Panc1 (cell line): ENCODE results near the gene PPIP5K2. TPM values are rescaled to one million over a fixed set of nuclear protein-coding genes. Genes with fewer than 3 reads are reported as not detected.

ENCODE experiments used
- ATAC-seq: fragments of 200-7000 bp; cut with Tn5 transposase; 2 replicates; pipeline ENCODE4 v1.9.1; 2020; ENCODE audit warnings: mild to moderate bottlenecking, moderate library complexity
- BruUV-seq: library from RNA; stranded (reverse); fragments of 400-500 nt; replicated peaks from 2 replicates; lab custom pipeline; 2021; lab: Mats Ljungman, UMichigan
- CTCF ChIA-PET: fragments of 300-600 bp; sonication (Branson Sonifier 250); formaldehyde crosslinking; loops from one replicate; lab custom pipeline; 2022; ENCODE audit warnings: antibody characterized with exemption; lab: Charles Lee
- POLR2A ChIA-PET: fragments of 300-600 bp; sonication (Branson Sonifier 250); formaldehyde crosslinking; loops from one replicate; lab custom pipeline; 2022; ENCODE audit warnings: antibody characterized with exemption; lab: Charles Lee
- DNase-seq: peaks from one replicate; pipeline ENCODE4 v3.0.0-alpha.2; 2010; ENCODE audit warnings: low read depth, low spot score
- H3K27ac ChIP-seq: 2 replicates; pipeline ENCODE4 v1.5.1; 2011; ENCODE audit warnings: mild to moderate bottlenecking, low read length, inconsistent platforms
- H3K27me3 ChIP-seq: fragments of 200-500 bp; sonication (Bioruptor generic); 2 replicates; pipeline ENCODE4 v1.6.0; 2014; ENCODE audit warnings: low read length, inconsistent platforms; ENCODE audit not compliant: control insufficient read depth, insufficient read depth
- H3K36me3 ChIP-seq: fragments of 200-500 bp; sonication (Bioruptor generic); 2 replicates; pipeline ENCODE4 v1.5.1; 2014; ENCODE audit warnings: inconsistent platforms, mild to moderate bottlenecking, low read length, moderate library complexity; ENCODE audit not compliant: control insufficient read depth, insufficient read depth
- H3K4me1 ChIP-seq: 2 replicates; pipeline ENCODE4 v1.5.1; 2011; ENCODE audit warnings: inconsistent platforms, mild to moderate bottlenecking, low read length, moderate library complexity; ENCODE audit not compliant: control insufficient read depth, insufficient read depth
- H3K4me3 ChIP-seq, 2 experiments: 2 replicates each; pipeline ENCODE4 v1.5.1; 2011 to 2012; ENCODE audit warnings: low read depth in 2 of 2, low read length in 2 of 2, mild to moderate bottlenecking in 2 of 2, inconsistent platforms in 1 of 2, moderate library complexity in 1 of 2
- H3K9me3 ChIP-seq: fragments of 200-500 bp; sonication (Bioruptor generic); 2 replicates; pipeline ENCODE4 v1.5.1; 2014; ENCODE audit warnings: low read depth, mild to moderate bottlenecking, inconsistent platforms, low read length, moderate library complexity; ENCODE audit not compliant: control insufficient read depth, insufficient read depth
- POLR2AphosphoS5 ChIP-seq: IDR thresholded peaks from 2 replicates; pipeline ENCODE4 v1.6.1; 2012; ENCODE audit warnings: mild to moderate bottlenecking, low read depth, low read length, moderate library complexity
- SIN3A ChIP-seq: IDR thresholded peaks from 2 replicates; pipeline ENCODE4 v1.6.1; 2012; ENCODE audit warnings: low read depth, mild to moderate bottlenecking, low read length, moderate library complexity, borderline replicate concordance; ENCODE audit not compliant: insufficient read depth
- TCF7L2 ChIP-seq: IDR thresholded peaks from 2 replicates; pipeline ENCODE4 v1.6.1; 2011; ENCODE audit warnings: mild to moderate bottlenecking, low read depth, low read length, inconsistent platforms
- in situ Hi-C: cut with HindIII; loops from 2 replicates; pipeline ENCODE4 v1.10.0; 2016; ENCODE audit warnings: low sequenced_read_pairs, low pct_unique_long_range_greater_than_20kb
- intact Hi-C: fragments of 100-400 bp; cut with micrococcal nuclease; formaldehyde crosslinking; loops from one replicate; pipeline ENCODE4 v1.10.0; 2022; ENCODE audit not compliant: unreplicated experiment
- total RNA-seq: library from RNA; stranded (reverse); gene quantifications from one replicate; pipeline ENCODE4 v1.2.1, GENCODE V29; 2021; ENCODE audit not compliant: unreplicated experiment
- TF ChIP-seq, protein P1 (sequence below), 2 experiments: IDR thresholded peaks; 2 replicates each; pipeline ENCODE4 v1.6.1; 2011 to 2012; ENCODE audit warnings: low read depth in 2 of 2, control low read depth in 1 of 2, low read length in 1 of 2, mild to moderate bottlenecking in 1 of 2, moderate library complexity in 1 of 2; ENCODE audit not compliant: insufficient read depth in 1 of 2
- TF ChIP-seq, protein P2 (sequence below): fragments of 450-650 bp; IDR thresholded peaks from 2 replicates; pipeline ENCODE4 v1.5.1; 2017; ENCODE audit warnings: mild to moderate bottlenecking

Gene PPIP5K2
- total RNA-seq, 1 experiment from 2014 or later: 56.8 TPM

DNA sequence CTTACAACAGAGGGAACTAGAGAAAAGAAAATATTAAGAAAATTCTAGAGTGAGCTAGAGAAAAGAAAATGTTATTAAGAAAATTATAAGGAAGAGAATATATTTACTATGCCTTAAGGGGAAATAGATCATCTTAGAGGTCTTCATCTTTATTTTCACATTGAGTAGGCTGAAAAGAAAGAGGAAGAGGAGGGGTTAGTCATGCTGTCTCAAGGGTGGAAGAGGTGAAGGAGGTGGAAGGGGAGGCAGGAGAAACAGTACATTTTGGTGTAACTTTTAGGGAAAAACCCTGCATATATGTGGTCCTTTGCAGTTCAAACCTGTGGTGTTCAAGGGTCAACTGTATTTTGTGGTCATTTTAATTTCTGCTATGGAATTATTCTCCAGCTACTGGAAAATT lies 46.6 kb downstream of the PPIP5K2 start:
- Histone ChIP-seq H3K9me3 (no peaks in the 10 kb centered on the region), H3K4me1 (no peaks in the 10 kb centered on the region), H3K4me3 (no peak overlapping the region), H3K27me3 (no peaks in the 10 kb centered on the region), H3K36me3 (peaks cover 2% of the 10 kb centered on the region; the same call in 1 of the 2 replicates), H3K27ac (no peak overlapping the region)
- DNase-seq: no peak
- TF ChIP-seq SIN3A (no peak), POLR2AphosphoS5 (no peak), TCF7L2 (no peak)
- TF ChIP-seq, protein P1, sequence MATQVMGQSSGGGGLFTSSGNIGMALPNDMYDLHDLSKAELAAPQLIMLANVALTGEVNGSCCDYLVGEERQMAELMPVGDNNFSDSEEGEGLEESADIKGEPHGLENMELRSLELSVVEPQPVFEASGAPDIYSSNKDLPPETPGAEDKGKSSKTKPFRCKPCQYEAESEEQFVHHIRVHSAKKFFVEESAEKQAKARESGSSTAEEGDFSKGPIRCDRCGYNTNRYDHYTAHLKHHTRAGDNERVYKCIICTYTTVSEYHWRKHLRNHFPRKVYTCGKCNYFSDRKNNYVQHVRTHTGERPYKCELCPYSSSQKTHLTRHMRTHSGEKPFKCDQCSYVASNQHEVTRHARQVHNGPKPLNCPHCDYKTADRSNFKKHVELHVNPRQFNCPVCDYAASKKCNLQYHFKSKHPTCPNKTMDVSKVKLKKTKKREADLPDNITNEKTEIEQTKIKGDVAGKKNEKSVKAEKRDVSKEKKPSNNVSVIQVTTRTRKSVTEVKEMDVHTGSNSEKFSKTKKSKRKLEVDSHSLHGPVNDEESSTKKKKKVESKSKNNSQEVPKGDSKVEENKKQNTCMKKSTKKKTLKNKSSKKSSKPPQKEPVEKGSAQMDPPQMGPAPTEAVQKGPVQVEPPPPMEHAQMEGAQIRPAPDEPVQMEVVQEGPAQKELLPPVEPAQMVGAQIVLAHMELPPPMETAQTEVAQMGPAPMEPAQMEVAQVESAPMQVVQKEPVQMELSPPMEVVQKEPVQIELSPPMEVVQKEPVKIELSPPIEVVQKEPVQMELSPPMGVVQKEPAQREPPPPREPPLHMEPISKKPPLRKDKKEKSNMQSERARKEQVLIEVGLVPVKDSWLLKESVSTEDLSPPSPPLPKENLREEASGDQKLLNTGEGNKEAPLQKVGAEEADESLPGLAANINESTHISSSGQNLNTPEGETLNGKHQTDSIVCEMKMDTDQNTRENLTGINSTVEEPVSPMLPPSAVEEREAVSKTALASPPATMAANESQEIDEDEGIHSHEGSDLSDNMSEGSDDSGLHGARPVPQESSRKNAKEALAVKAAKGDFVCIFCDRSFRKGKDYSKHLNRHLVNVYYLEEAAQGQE (IDR thresholded peaks at IDR 0.05; ENCODE audit: insufficient read depth in 1 of 2, low read depth in 2 of 2, low read length in 1 of 2): no peak
- TF ChIP-seq, protein P2, sequence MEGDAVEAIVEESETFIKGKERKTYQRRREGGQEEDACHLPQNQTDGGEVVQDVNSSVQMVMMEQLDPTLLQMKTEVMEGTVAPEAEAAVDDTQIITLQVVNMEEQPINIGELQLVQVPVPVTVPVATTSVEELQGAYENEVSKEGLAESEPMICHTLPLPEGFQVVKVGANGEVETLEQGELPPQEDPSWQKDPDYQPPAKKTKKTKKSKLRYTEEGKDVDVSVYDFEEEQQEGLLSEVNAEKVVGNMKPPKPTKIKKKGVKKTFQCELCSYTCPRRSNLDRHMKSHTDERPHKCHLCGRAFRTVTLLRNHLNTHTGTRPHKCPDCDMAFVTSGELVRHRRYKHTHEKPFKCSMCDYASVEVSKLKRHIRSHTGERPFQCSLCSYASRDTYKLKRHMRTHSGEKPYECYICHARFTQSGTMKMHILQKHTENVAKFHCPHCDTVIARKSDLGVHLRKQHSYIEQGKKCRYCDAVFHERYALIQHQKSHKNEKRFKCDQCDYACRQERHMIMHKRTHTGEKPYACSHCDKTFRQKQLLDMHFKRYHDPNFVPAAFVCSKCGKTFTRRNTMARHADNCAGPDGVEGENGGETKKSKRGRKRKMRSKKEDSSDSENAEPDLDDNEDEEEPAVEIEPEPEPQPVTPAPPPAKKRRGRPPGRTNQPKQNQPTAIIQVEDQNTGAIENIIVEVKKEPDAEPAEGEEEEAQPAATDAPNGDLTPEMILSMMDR: no peak
- in situ Hi-C loops (no loop called here), intact Hi-C loops (no loop called here)
- CTCF ChIA-PET: no interaction called here
- POLR2A ChIA-PET: no interaction called here
- ATAC-seq: no peak
- BruUV-seq: no TSS peak

DNA sequence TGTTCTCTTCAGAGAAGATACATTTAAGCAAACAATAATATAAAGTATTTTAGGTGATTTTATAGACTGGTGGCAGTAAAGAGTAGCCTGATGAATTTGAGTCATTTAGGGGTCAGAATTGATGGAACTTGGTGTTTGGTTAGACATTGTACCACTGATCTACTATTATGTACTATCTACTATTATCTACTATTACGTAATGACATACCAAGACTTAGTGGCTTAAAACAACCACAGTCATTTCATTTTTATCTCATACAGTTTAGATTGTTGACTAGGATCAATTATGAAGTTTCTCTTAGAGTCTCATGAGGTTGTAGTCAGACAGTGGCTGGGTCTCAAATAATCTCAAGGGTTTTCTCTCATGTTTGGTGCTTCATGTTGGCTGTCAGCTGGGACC lies 54.0 kb downstream of the PPIP5K2 start:
- H3K4me1 ChIP-seq: no peaks in the 10 kb centered on the region
- CTCF ChIA-PET: no interaction called here
- ATAC-seq (no peak), DNase-seq (no peak)
- intact Hi-C loops: no loop called here
- no TSS peak for BruUV-seq
- in situ Hi-C loops: no loop called here
- TF ChIP-seq POLR2AphosphoS5 (no peak), SIN3A (no peak), TCF7L2 (no peak)
- TF ChIP-seq, protein P2: no peak
- TF ChIP-seq, protein P1 (IDR thresholded peaks at IDR 0.05; ENCODE audit: insufficient read depth in 1 of 2, low read depth in 2 of 2, low read length in 1 of 2): no peak
- H3K27ac ChIP-seq: no peak overlapping the region
- no peaks in the 10 kb centered on the region for H3K9me3 ChIP-seq
- POLR2A ChIA-PET: no interaction called here
- no peaks in the 10 kb centered on the region for H3K27me3 ChIP-seq
- peaks cover 10% of the 10 kb centered on the region for H3K36me3 ChIP-seq
- H3K4me3 ChIP-seq: no peak overlapping the region
